ENCODE results near the gene MAPKAP1.

DNA sequence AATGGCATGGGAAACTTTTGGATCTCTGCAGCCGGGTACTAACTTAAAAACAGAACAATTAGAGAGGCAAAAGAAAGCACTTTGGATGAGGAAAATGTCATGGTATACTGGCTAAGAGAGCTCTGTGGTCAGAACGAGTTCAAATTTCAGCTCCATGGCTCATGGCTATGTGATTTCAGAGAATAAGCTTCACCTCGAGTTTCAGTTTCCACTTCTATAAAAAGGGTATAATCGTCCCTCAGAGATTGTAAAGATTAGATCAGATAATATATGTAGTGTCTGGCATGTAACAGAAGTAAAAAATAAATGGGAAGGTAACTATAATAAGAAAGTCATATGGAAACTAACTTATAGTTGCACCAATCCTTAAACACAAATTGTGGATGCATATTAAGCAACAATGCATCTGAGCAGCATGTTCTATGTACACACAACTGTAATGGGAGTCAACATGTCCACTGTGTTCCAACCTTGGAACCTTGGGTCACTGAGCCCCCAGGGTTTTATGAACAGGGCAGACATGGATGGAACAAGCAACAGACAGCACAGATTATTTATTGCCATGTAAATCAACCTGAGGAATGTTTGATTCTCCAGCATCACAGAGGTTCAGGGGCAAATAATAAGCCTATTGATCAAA, 145.4 kb downstream of the MAPKAP1 start:
- TF ChIP-seq CTCF (IDR thresholded peaks at IDR 0.05; ENCODE audit: low read depth, low read length), result no peak
- TF ChIP-seq MYC (IDR thresholded peaks at IDR 0.05; ENCODE audit: low read depth, low read length), result no peak

All from NB4 (cell line).